Right lobe of liver (tissue), 6 donors: Measurements from ENCODE around the gene MNAT1. TPM values are rescaled to one million over a fixed set of nuclear protein-coding genes. Genes with fewer than 3 reads are reported as not detected.

Experiments used
- ATAC-seq, 4 donors: fragments of 200-7000 bp; cut with Tn5 transposase; one replicate each; pipeline ENCODE4 v1.9.1; 2020; ENCODE audit warnings: mild to moderate bottlenecking in 4 of 4, moderate library complexity in 4 of 4
- DNase-seq, 3 donors: peaks; one replicate each; pipeline ENCODE4 v3.0.0-alpha.2; 2020
- H3K27ac ChIP-seq, 3 donors: fragments of 200-600 bp; one replicate each; pipeline ENCODE4 v1.8.0; 2022
- H3K27me3 ChIP-seq, 2 donors: fragments of 200-600 bp; one replicate each; pipeline ENCODE4 v1.8.0; 2022
- H3K36me3 ChIP-seq, 4 donors: fragments of 200-600 bp; sonication (generic) in 1 of 4; one replicate each; pipeline versions ENCODE4 v1.5.1 to v1.8.0; 2017 to 2022; ENCODE audit warnings: control low read depth in 1 of 4
- H3K4me1 ChIP-seq, 4 donors: fragments of 200-600 bp; sonication (generic) in 1 of 4; one replicate each; pipeline versions ENCODE4 v1.5.1 to v1.8.0; 2017 to 2022; ENCODE audit warnings: control low read depth in 1 of 4
- H3K4me3 ChIP-seq, 3 donors: fragments of 200-600 bp; one replicate each; pipeline ENCODE4 v1.8.0; 2022
- H3K9me3 ChIP-seq, 4 donors: fragments of 200-600 bp; sonication (generic) in 1 of 4; one replicate each; pipeline versions ENCODE4 v1.5.1 to v1.8.0; 2017 to 2022; ENCODE audit warnings: control low read depth in 1 of 4
- CTCF ChIP-seq, 4 donors: fragments of 200-600 bp in 3 of 4; fragments of 450-650 bp in 1 of 4; IDR thresholded peaks; one replicate each; pipeline versions ENCODE4 v1.5.1 to v1.8.0; 2016 to 2022; ENCODE audit warnings: antibody characterized with exemption in 4 of 4, mild to moderate bottlenecking in 2 of 4
- POLR2A ChIP-seq: fragments of 450-650 bp; IDR thresholded peaks from one replicate; pipeline ENCODE4 v1.6.1; 2017; ENCODE audit warnings: antibody characterized with exemption, mild to moderate bottlenecking
- WGBS: methylation state at CpG from one replicate; pipeline ENCODE4 v1.1.6; 2018; ENCODE audit warnings: low coverage, low lambda C conversion rate; ENCODE audit not compliant: insufficient coverage; ENCODE audit errors: missing lambda C conversion rate; 5-methylcytosine and 5-hydroxymethylcytosine counted together
- intact Hi-C, 2 donors: fragments of 100-400 bp; cut with DNase I; formaldehyde crosslinking; loops; one replicate each; pipeline versions ENCODE4 v1.11.2 to v1.14.1; 2022
- total RNA-seq, 6 experiments: library from RNA; depleted of rRNA in 2 of 6; stranded (reverse); fragments of >200 nt in 2 of 6; fragmentation: NEBNext Ultra II Directional in 3 of 6; extraction: Animal tissue kit (Norgen Biotek cat#: 25700) in 3 of 6; gene quantifications; one replicate each; pipeline versions ENCODE4 v1.1.0 to v1.2.4, GENCODE V29; 2016 to 2023
- donor health status: DM: no; HTN: yes; CAD: no.
- donor health status: DM: no; HTN: no; CAD: no.
- donor health status: DM: no; HTN: no; CAD: no.
- donor health status: DM: no; HTN: yes; CAD: no.
- donor health status: DM: no; HTN: yes; CAD: no.

MNAT1 gene
- total RNA-seq, 6 experiments from 2014 or later, result 10.5 to 15.2 (median 12.3) TPM

GRCh38 chr14:60905923-60906322 lies 171.4 kb downstream of the MNAT1 start:
- no peak for TF ChIP-seq CTCF (IDR thresholded peaks at IDR 0.05)
- TF ChIP-seq POLR2A, result no peak
- intact Hi-C loops, result no loop called here
- no peak for DNase-seq
- H3K4me1 ChIP-seq, result no peaks in the 10 kb centered on the region
- no peaks in the 10 kb centered on the region for H3K9me3 ChIP-seq
- no peak overlapping the region for H3K4me3 ChIP-seq
- no peaks in the 10 kb centered on the region for H3K36me3 ChIP-seq
- H3K27ac ChIP-seq, result no peak overlapping the region
- ATAC-seq, result no peak
- no peaks in the 10 kb centered on the region for H3K27me3 ChIP-seq

GRCh38 chr14:60915781-60916180 lies 181.2 kb downstream of the MNAT1 start:
- TF ChIP-seq POLR2A (no peak), CTCF (IDR thresholded peaks at IDR 0.05) (no peak)
- H3K27me3 ChIP-seq, result no peaks in the 10 kb centered on the region
- ATAC-seq (no peak), DNase-seq (no peak)
- intact Hi-C loops, result no loop called here
- no peak overlapping the region for H3K27ac ChIP-seq
- no peaks in the 10 kb centered on the region for H3K36me3 ChIP-seq
- H3K9me3 ChIP-seq, result no peaks in the 10 kb centered on the region
- H3K4me3 ChIP-seq, result no peak overlapping the region
- WGBS, result 98% methylated on average over 3 of the region's 3 CpGs
- H3K4me1 ChIP-seq, result no peaks in the 10 kb centered on the region

- TF ChIP-seq CTCF (IDR thresholded peaks at IDR 0.05) (no peak), POLR2A (no peak)
- WGBS, result 93% methylated on average over 2 of the region's 2 CpGs
- ATAC-seq, result no peak
- Histone ChIP-seq H3K36me3 (peaks cover 0 to 2% (median 0%) of the 10 kb centered on the region in 4 donors), H3K27ac (no peak overlapping the region), H3K27me3 (no peaks in the 10 kb centered on the region), H3K4me3 (no peak overlapping the region), H3K4me1 (no peaks in the 10 kb centered on the region), H3K9me3 (no peaks in the 10 kb centered on the region)
- intact Hi-C loops, result no loop called here
- no peak for DNase-seq
These were observed 187.5 kb downstream of the MNAT1 start for GRCh38 chr14:60922050-60922449.

- Histone ChIP-seq H3K36me3 (peaks cover 0 to 2% (median 0%) of the 10 kb centered on the region in 4 donors), H3K27me3 (no peaks in the 10 kb centered on the region), H3K27ac (no peak overlapping the region), H3K4me1 (no peaks in the 10 kb centered on the region), H3K4me3 (no peak overlapping the region), H3K9me3 (no peaks in the 10 kb centered on the region)
- DNase-seq (no peak), ATAC-seq (no peak)
- intact Hi-C loops, result no loop called here
- 76% methylated on average over 1 of the region's 1 CpG for WGBS
- TF ChIP-seq CTCF (IDR thresholded peaks at IDR 0.05), result no peak
- no peak for TF ChIP-seq POLR2A
These were observed 190.7 kb downstream of the MNAT1 start for GRCh38 chr14:60925286-60925685.

GRCh38 chr14:60926002-60926401 lies 191.4 kb downstream of the MNAT1 start:
- intact Hi-C loops, result no loop called here
- DNase-seq (no peak), ATAC-seq (no peak)
- TF ChIP-seq POLR2A (no peak), CTCF (IDR thresholded peaks at IDR 0.05) (no peak)
- Histone ChIP-seq H3K9me3 (no peaks in the 10 kb centered on the region), H3K27ac (no peak overlapping the region), H3K36me3 (peaks cover 0 to 2% (median 0%) of the 10 kb centered on the region in 4 donors), H3K4me3 (no peak overlapping the region), H3K4me1 (no peaks in the 10 kb centered on the region), H3K27me3 (no peaks in the 10 kb centered on the region)
- WGBS, result 96% methylated on average over 3 of the region's 3 CpGs
